Smooth muscle cell (in vitro differentiated cells): ENCODE measurements around the gene NME4. TPM values are rescaled to one million over a fixed set of nuclear protein-coding genes. Genes with fewer than 3 reads are reported as not detected.
A peak's percentile ranks its signal among the peaks of the same experiment; 100 is the strongest.

Source experiments
- DNase-seq: peaks from one replicate; lab custom pipeline; 2025; ENCODE audit not compliant: unreplicated experiment; lab: John Stamatoyannopoulos, UW
- H2AFZ ChIP-seq: fragments of 200-600 bp; sonication (generic); 2 replicates; pipeline ENCODE4 v1.6.0; 2016; ENCODE audit warnings: antibody characterized with exemption, low read depth, mild to moderate bottlenecking
- H3F3A ChIP-seq: fragments of 200-600 bp; sonication (generic); 2 replicates; pipeline ENCODE4 v1.6.0; 2017; ENCODE audit warnings: antibody characterized with exemption, low read depth
- H3K27ac ChIP-seq: fragments of 200-600 bp; sonication (generic); 2 replicates; pipeline ENCODE4 v1.5.1; 2016; ENCODE audit warnings: low read depth, mild to moderate bottlenecking
- H3K27me3 ChIP-seq: fragments of 200-600 bp; sonication (generic); 2 replicates; pipeline ENCODE4 v1.6.1; 2016; ENCODE audit warnings: low read depth, mild to moderate bottlenecking
- H3K36me3 ChIP-seq: fragments of 200-600 bp; sonication (generic); 2 replicates; pipeline ENCODE4 v1.5.1; 2016; ENCODE audit warnings: low read depth
- H3K4me1 ChIP-seq: fragments of 200-600 bp; sonication (generic); 2 replicates; pipeline ENCODE4 v1.5.1; 2016; ENCODE audit warnings: low read depth
- H3K4me2 ChIP-seq: fragments of 200-600 bp; sonication (generic); 2 replicates; pipeline ENCODE4 v1.6.0; 2016; ENCODE audit warnings: mild to moderate bottlenecking
- H3K4me3 ChIP-seq: fragments of 200-600 bp; sonication (generic); 2 replicates; pipeline ENCODE4 v1.5.1; 2016; ENCODE audit warnings: mild to moderate bottlenecking
- H3K79me2 ChIP-seq: fragments of 200-600 bp; sonication (generic); 2 replicates; pipeline ENCODE4 v1.6.0; 2016; ENCODE audit warnings: low read depth, mild to moderate bottlenecking
- H3K9ac ChIP-seq: fragments of 200-600 bp; sonication (generic); 2 replicates; pipeline ENCODE4 v1.6.0; 2016; ENCODE audit warnings: low read depth
- H3K9me3 ChIP-seq: fragments of 200-600 bp; sonication (generic); replicated peaks from 2 replicates; pipeline ENCODE4 v1.5.1; 2016; ENCODE audit warnings: low read depth
- H4K20me1 ChIP-seq: fragments of 200-600 bp; sonication (generic); 2 replicates; pipeline ENCODE4 v1.6.0; 2016; ENCODE audit warnings: low read depth
- CTCF ChIP-seq: fragments of 200-600 bp; sonication (generic); IDR thresholded peaks from 2 replicates; pipeline ENCODE4 v1.5.1; 2017; ENCODE audit warnings: borderline replicate concordance, mild to moderate bottlenecking, antibody characterized with exemption; ENCODE audit not compliant: insufficient read depth, poor library complexity, severe bottlenecking
- WGBS: methylation state at CpG from one replicate; pipeline ENCODE4 v1.1.7; 2016; ENCODE audit warnings: low lambda C conversion rate; 5-methylcytosine and 5-hydroxymethylcytosine counted together
- polyA plus RNA-seq: library from polyadenylated mRNA; unstranded; fragments of >200 nt; fragmentation: Nextera tagmentation; extraction: Ambion mirVana; gene quantifications from 2 replicates; pipeline ENCODE4 v1.2.1, GENCODE V29; 2016
- total RNA-seq: library from RNA; depleted of rRNA; stranded (reverse); fragments of >200 nt; gene quantifications from 2 replicates; pipeline ENCODE4 v1.2.3, GENCODE V29; 2014

The NME4 gene
- total and polyA plus RNA-seq, 2 experiments from 2014 or later, result 218 to 523 TPM

DNA sequence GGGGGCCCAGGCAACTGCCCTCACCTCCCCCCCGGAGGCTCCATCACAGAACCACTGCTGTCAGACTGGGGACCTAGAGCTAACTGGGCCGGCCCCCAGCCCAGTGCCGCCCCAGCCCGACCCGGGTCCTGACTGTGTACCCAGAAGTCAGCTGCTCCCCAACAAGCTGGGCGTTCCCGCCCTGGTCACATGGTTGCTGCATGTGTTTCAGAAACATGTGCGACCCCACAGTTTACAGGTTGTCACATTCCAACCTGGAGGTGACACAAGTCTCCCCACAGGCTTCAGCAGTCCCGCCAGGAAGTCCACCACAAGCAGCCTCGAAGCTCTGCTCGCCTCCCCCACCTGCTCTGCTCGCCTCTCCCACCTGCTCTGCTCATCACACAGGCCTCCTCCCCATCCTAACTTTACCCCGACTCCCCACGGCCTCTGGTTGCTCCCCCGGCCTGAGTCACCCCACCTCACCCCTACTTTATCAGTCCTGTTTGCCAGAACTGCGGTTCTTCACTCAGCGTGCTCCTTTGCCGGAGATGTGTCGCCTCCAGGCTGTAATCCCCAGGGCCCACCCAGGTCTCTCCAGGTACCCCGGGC is 27.6 kb upstream of the NME4 start:
- Histone ChIP-seq H3K27ac (no peak overlapping the region), H4K20me1 (no peaks in the 10 kb centered on the region), H3K9me3 (no peaks in the 10 kb centered on the region), H2AFZ (no peak overlapping the region), H3K79me2 (peaks cover 2% of the 10 kb centered on the region), H3K9ac (no peak overlapping the region), H3F3A (no peaks in the 10 kb centered on the region), H3K27me3 (no peaks in the 10 kb centered on the region), H3K4me2 (peak overlapping the region; percentile 89), H3K36me3 (no peaks in the 10 kb centered on the region), H3K4me1 (peaks cover 8% of the 10 kb centered on the region), H3K4me3 (no peak overlapping the region)
- no peak for TF ChIP-seq CTCF
- WGBS, result 96% methylated on average over 20 of the region's 20 CpGs
- no peak for DNase-seq

DNA sequence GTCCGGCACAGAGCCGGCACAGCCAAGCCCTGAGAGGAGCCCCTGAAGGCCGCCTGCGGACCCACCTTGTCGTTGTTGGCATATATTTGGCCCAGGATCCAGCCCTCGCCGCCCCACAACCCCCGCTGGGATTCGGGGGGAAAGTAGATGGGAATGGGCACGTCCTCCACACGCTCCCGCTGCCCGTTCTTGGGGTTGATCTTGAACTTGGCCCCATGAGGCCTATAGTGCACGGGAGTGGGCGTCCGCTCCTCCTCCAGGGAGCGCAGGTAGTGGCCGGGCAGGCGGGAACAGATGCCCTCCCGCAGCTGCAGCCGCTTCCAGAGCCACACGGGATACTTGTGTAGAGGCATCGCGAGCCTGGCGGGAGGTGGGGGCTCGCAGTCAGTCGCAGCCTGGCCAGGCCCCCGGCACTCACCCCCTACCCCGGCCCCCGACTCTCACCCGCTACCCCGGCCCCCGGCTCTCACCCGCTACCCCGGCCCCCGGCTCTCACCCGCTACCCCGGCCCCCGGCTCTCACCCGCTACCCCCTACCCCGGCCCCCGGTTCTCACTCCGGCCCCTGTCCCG is 27.0 kb upstream of the NME4 start:
- H3K36me3 ChIP-seq, result no peaks in the 10 kb centered on the region

GRCh38 chr16:370443-370842 is 26.6 kb upstream of the NME4 start, which contains the start of gene MRPL28:
TSS of gene MRPL28 (minus strand) at chr16:370538. CDS start at chr16:370218, 320 bp downstream.
- H3K27ac ChIP-seq, result peak within 1 kb of the TSS; percentile 17
- 2% methylated on average over 21 of the region's 30 CpGs for WGBS
- no peaks in the 10 kb centered on the region for H3K27me3 ChIP-seq
- no peaks in the 10 kb centered on the region for H3K9me3 ChIP-seq
- no peaks in the 10 kb centered on the region for H3K36me3 ChIP-seq
- H3K4me1 ChIP-seq, result peaks cover 8% of the 10 kb centered on the region
- peaks cover 2% of the 10 kb centered on the region for H3K79me2 ChIP-seq
- no peaks in the 10 kb centered on the region for H3F3A ChIP-seq
- no peak for TF ChIP-seq CTCF
- H3K9ac ChIP-seq, result no peak within 1 kb of the TSS
- no peaks in the 10 kb centered on the region for H4K20me1 ChIP-seq
- H3K4me3 ChIP-seq, result peak within 1 kb of the TSS; percentile 52
- peak; percentile 68 for DNase-seq
- H3K4me2 ChIP-seq, result peak within 1 kb of the TSS; percentile 89
- H2AFZ ChIP-seq, result peak within 1 kb of the TSS; percentile 23

More for the DNA sequence above, 27.0 kb upstream of the NME4 start:
- no peaks in the 10 kb centered on the region for H3K27me3 ChIP-seq
- no peak overlapping the region for H3K9ac ChIP-seq
- 54% methylated on average over 37 of the region's 44 CpGs for WGBS
- peaks cover 2% of the 10 kb centered on the region for H3K79me2 ChIP-seq
- peaks cover 8% of the 10 kb centered on the region for H3K4me1 ChIP-seq
- H3K4me2 ChIP-seq, result peak overlapping the region; percentile 89
- no peaks in the 10 kb centered on the region for H3F3A ChIP-seq
- H2AFZ ChIP-seq, result no peak overlapping the region
- H4K20me1 ChIP-seq, result no peaks in the 10 kb centered on the region
- peak overlapping the region; percentile 52 for H3K4me3 ChIP-seq
- no peak for DNase-seq
- no peak for TF ChIP-seq CTCF
- H3K27ac ChIP-seq, result no peak overlapping the region
- H3K9me3 ChIP-seq, result no peaks in the 10 kb centered on the region
